GM21526 (cell line): ENCODE data around the gene NPR2.

Experiments
- ATAC-seq: cut with Tn5 transposase; IDR thresholded peaks from one replicate; pipeline ENCODE4 v1.9.1; 2021; ENCODE audit warnings: moderate library complexity; ENCODE audit not compliant: unreplicated experiment, low FRiP score

The NPR2 gene

GRCh38 chr9:35763181-35763580 is 28.2 kb upstream of the NPR2 start:
- ATAC-seq = no peak

- no peak for ATAC-seq
These were observed 27.6 kb upstream of the NPR2 start for GRCh38 chr9:35763803-35764202.

GRCh38 chr9:35766997-35767396 is 24.4 kb upstream of the NPR2 start:
- ATAC-seq = no peak

GRCh38 chr9:35767458-35767857 is 23.9 kb upstream of the NPR2 start:
- no peak for ATAC-seq

- ATAC-seq = no peak
These were observed 21.6 kb upstream of the NPR2 start for GRCh38 chr9:35769763-35770162.

GRCh38 chr9:35771075-35771433 is 20.3 kb upstream of the NPR2 start:
- ATAC-seq = no peak

GRCh38 chr9:35771534-35771933 is 19.9 kb upstream of the NPR2 start:
- no peak for ATAC-seq

- no peak for ATAC-seq
These were observed 19.4 kb upstream of the NPR2 start for GRCh38 chr9:35771943-35772342.

- ATAC-seq = no peak
These were observed 16.3 kb upstream of the NPR2 start for GRCh38 chr9:35774907-35775635.

GRCh38 chr9:35776018-35776417 is 15.4 kb upstream of the NPR2 start:
- ATAC-seq = no peak

- ATAC-seq = no peak
These were observed 12.9 kb upstream of the NPR2 start for GRCh38 chr9:35778496-35778895.

- no peak for ATAC-seq
These were observed 10.3 kb upstream of the NPR2 start for GRCh38 chr9:35781066-35781465.

- ATAC-seq = no peak
These were observed 8.0 kb upstream of the NPR2 start for GRCh38 chr9:35783418-35783817.

GRCh38 chr9:35789541-35789940 is 1.9 kb upstream of the NPR2 start:
- ATAC-seq = no peak

GRCh38 chr9:35790025-35790384 is 1.4 kb upstream of the NPR2 start:
- ATAC-seq = peak; percentile 11

- peak; percentile 70 for ATAC-seq
These were observed 750 bp upstream of the NPR2 start for GRCh38 chr9:35790385-35791296.

- no peak for ATAC-seq
These were observed 828 bp downstream of the NPR2 start for GRCh38 chr9:35792024-35792813.

- no peak for ATAC-seq
These were observed 1.4 kb downstream of the NPR2 start for GRCh38 chr9:35792826-35793225.

GRCh38 chr9:35793461-35793860 is 2.1 kb downstream of the NPR2 start:
- ATAC-seq = no peak

- no peak for ATAC-seq
These were observed 4.3 kb downstream of the NPR2 start for GRCh38 chr9:35795695-35796094.
